ENCODE data around the gene BMP8B.

DNA sequence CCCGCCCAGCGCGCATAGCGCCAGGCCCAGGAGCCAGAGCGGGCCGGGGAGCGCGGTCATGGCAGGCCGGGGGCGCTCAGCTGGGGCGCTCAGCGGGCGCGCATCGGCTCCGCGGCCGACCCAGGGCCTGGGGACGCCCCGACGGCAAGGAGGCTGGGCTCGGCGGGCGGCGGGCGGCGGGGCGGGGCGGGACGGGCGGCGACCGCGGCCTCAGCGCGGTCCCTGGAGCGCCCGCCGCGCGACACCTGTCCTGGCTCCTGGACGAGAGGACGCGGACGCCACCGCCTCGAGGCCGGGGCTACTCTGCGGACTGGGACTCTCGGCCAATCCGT lies 273 bp downstream of the BMP8B start:
- TF ChIP-seq, protein P1, sequence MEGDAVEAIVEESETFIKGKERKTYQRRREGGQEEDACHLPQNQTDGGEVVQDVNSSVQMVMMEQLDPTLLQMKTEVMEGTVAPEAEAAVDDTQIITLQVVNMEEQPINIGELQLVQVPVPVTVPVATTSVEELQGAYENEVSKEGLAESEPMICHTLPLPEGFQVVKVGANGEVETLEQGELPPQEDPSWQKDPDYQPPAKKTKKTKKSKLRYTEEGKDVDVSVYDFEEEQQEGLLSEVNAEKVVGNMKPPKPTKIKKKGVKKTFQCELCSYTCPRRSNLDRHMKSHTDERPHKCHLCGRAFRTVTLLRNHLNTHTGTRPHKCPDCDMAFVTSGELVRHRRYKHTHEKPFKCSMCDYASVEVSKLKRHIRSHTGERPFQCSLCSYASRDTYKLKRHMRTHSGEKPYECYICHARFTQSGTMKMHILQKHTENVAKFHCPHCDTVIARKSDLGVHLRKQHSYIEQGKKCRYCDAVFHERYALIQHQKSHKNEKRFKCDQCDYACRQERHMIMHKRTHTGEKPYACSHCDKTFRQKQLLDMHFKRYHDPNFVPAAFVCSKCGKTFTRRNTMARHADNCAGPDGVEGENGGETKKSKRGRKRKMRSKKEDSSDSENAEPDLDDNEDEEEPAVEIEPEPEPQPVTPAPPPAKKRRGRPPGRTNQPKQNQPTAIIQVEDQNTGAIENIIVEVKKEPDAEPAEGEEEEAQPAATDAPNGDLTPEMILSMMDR (conservative IDR thresholded peaks at IDR 0.05) = no peak
- no peak for TF ChIP-seq ZFX (IDR thresholded peaks at IDR 0.05)
